ENCODE data around the gene ZNF525.
"Not testable (repeated sequence)": the region's sequence is repeated elsewhere in the genome, so short reads cannot be mapped to it uniquely, and the experiment has no call there.

The ZNF525 gene

GRCh38 chr19:53396525-53396868, 31.0 kb downstream of the ZNF525 start:
- peak; percentile 1 for DNase-seq (ENCODE audit: low read depth)

GRCh38 chr19:53397918-53398317, 32.4 kb downstream of the ZNF525 start:
- peaks cover 12% of the 10 kb centered on the region for H3K4me1 ChIP-seq (ENCODE audit: control insufficient read depth, insufficient read depth, low read length)
- peaks cover 36% of the 10 kb centered on the region for H3K36me3 ChIP-seq (ENCODE audit: control insufficient read depth, insufficient read depth, low read length, severe bottlenecking)
- H3K9ac ChIP-seq (ENCODE audit: low read length); DNase-seq (ENCODE audit: low read depth); H3K9me3 ChIP-seq (ENCODE audit: control insufficient read depth, low read length); H3K27me3 ChIP-seq (replicated peaks; ENCODE audit: control insufficient read depth, insufficient read depth, low read length); H3K4me3 ChIP-seq (ENCODE audit: low read length): not testable (repeated sequence)

More at GRCh38 chr19:53396525-53396868, 31.0 kb downstream of the ZNF525 start:
- Histone ChIP-seq H3K4me1 (ENCODE audit: control insufficient read depth, insufficient read depth, low read length) (peaks cover 12% of the 10 kb centered on the region), H3K9ac (ENCODE audit: low read length) (no peak overlapping the region), H3K27me3 (replicated peaks; ENCODE audit: control insufficient read depth, insufficient read depth, low read length) (no peaks in the 10 kb centered on the region), H3K4me3 (ENCODE audit: low read length) (peak overlapping the region; percentile 98), H3K9me3 (ENCODE audit: control insufficient read depth, low read length) (no peaks in the 10 kb centered on the region), H3K36me3 (ENCODE audit: control insufficient read depth, insufficient read depth, low read length, severe bottlenecking) (peaks cover 25% of the 10 kb centered on the region)

- Histone ChIP-seq H3K36me3 (ENCODE audit: control insufficient read depth, insufficient read depth, low read length, severe bottlenecking) (peaks cover 75% of the 10 kb centered on the region), H3K9ac (ENCODE audit: low read length) (no peak overlapping the region), H3K4me1 (ENCODE audit: control insufficient read depth, insufficient read depth, low read length) (no peaks in the 10 kb centered on the region), H3K27me3 (replicated peaks; ENCODE audit: control insufficient read depth, insufficient read depth, low read length) (no peaks in the 10 kb centered on the region), H3K9me3 (ENCODE audit: control insufficient read depth, low read length) (peaks cover 84% of the 10 kb centered on the region), H3K4me3 (ENCODE audit: low read length) (peak overlapping the region; percentile 58)
- DNase-seq (ENCODE audit: low read depth), result no peak
Observed at GRCh38 chr19:53409505-53410204, 44.1 kb downstream of the ZNF525 start.

- not testable (repeated sequence) for H3K9ac ChIP-seq (ENCODE audit: low read length); H3K9me3 ChIP-seq (ENCODE audit: control insufficient read depth, low read length); H3K36me3 ChIP-seq (ENCODE audit: control insufficient read depth, insufficient read depth, low read length, severe bottlenecking); H3K4me3 ChIP-seq (ENCODE audit: low read length); H3K4me1 ChIP-seq (ENCODE audit: control insufficient read depth, insufficient read depth, low read length); H3K27me3 ChIP-seq (replicated peaks; ENCODE audit: control insufficient read depth, insufficient read depth, low read length); DNase-seq (ENCODE audit: low read depth)
Observed at GRCh38 chr19:53420520-53421315, 55.2 kb downstream of the ZNF525 start.

GRCh38 chr19:53422551-53422950, 57.0 kb downstream of the ZNF525 start:
- Histone ChIP-seq H3K36me3 (ENCODE audit: control insufficient read depth, insufficient read depth, low read length, severe bottlenecking) (no peaks in the 10 kb centered on the region), H3K9me3 (ENCODE audit: control insufficient read depth, low read length) (no peaks in the 10 kb centered on the region), H3K4me1 (ENCODE audit: control insufficient read depth, insufficient read depth, low read length) (peaks cover 5% of the 10 kb centered on the region), H3K27me3 (replicated peaks; ENCODE audit: control insufficient read depth, insufficient read depth, low read length) (no peaks in the 10 kb centered on the region), H3K9ac (ENCODE audit: low read length) (no peak overlapping the region), H3K4me3 (ENCODE audit: low read length) (no peak overlapping the region)
- DNase-seq (ENCODE audit: low read depth), result no peak

GRCh38 chr19:53423074-53423473, 57.6 kb downstream of the ZNF525 start:
- H3K36me3 ChIP-seq (ENCODE audit: control insufficient read depth, insufficient read depth, low read length, severe bottlenecking); H3K27me3 ChIP-seq (replicated peaks; ENCODE audit: control insufficient read depth, insufficient read depth, low read length); H3K4me1 ChIP-seq (ENCODE audit: control insufficient read depth, insufficient read depth, low read length); H3K4me3 ChIP-seq (ENCODE audit: low read length); H3K9me3 ChIP-seq (ENCODE audit: control insufficient read depth, low read length); H3K9ac ChIP-seq (ENCODE audit: low read length): not testable (repeated sequence)
- peak; percentile 4 for DNase-seq (ENCODE audit: low read depth)

- not testable (repeated sequence) for H3K4me3 ChIP-seq (ENCODE audit: low read length); H3K9me3 ChIP-seq (ENCODE audit: control insufficient read depth, low read length); H3K27me3 ChIP-seq (replicated peaks; ENCODE audit: control insufficient read depth, insufficient read depth, low read length); H3K4me1 ChIP-seq (ENCODE audit: control insufficient read depth, insufficient read depth, low read length); H3K36me3 ChIP-seq (ENCODE audit: control insufficient read depth, insufficient read depth, low read length, severe bottlenecking)
- DNase-seq (ENCODE audit: low read depth), result peak; percentile 58
- H3K9ac ChIP-seq (ENCODE audit: low read length), result peak overlapping the region; percentile 34
Observed at GRCh38 chr19:53423680-53424079, 58.2 kb downstream of the ZNF525 start.

- DNase-seq (ENCODE audit: low read depth), result peak; percentile 75
- Histone ChIP-seq H3K9ac (ENCODE audit: low read length) (no peak overlapping the region), H3K4me3 (ENCODE audit: low read length) (no peak overlapping the region), H3K4me1 (ENCODE audit: control insufficient read depth, insufficient read depth, low read length) (peaks cover 5% of the 10 kb centered on the region), H3K36me3 (ENCODE audit: control insufficient read depth, insufficient read depth, low read length, severe bottlenecking) (no peaks in the 10 kb centered on the region), H3K9me3 (ENCODE audit: control insufficient read depth, low read length) (no peaks in the 10 kb centered on the region), H3K27me3 (replicated peaks; ENCODE audit: control insufficient read depth, insufficient read depth, low read length) (no peaks in the 10 kb centered on the region)
Observed at GRCh38 chr19:53424968-53425597, 59.6 kb downstream of the ZNF525 start.

- peak within 1 kb of the TSS; percentile 95 for H3K4me3 ChIP-seq (ENCODE audit: low read length)
- H3K9me3 ChIP-seq (ENCODE audit: control insufficient read depth, low read length), result no peaks in the 10 kb centered on the region
- H3K9ac ChIP-seq (ENCODE audit: low read length), result peak within 1 kb of the TSS; percentile 93
- H3K27me3 ChIP-seq (replicated peaks; ENCODE audit: control insufficient read depth, insufficient read depth, low read length), result no peaks in the 10 kb centered on the region
- peaks cover 8% of the 10 kb centered on the region for H3K4me1 ChIP-seq (ENCODE audit: control insufficient read depth, insufficient read depth, low read length)
- DNase-seq (ENCODE audit: low read depth), result peak; percentile 99
- H3K36me3 ChIP-seq (ENCODE audit: control insufficient read depth, insufficient read depth, low read length, severe bottlenecking), result peaks cover 25% of the 10 kb centered on the region
Observed at GRCh38 chr19:53431399-53432087, 66.0 kb downstream of the ZNF525 start, which contains the start of gene ZNF761. Gene ZNF761 (plus strand): TSS chr19:53431984. CDS start chr19:53447269, 15,285 bp downstream.

- Histone ChIP-seq H3K9ac (ENCODE audit: low read length) (peak overlapping the region; percentile 93), H3K27me3 (replicated peaks; ENCODE audit: control insufficient read depth, insufficient read depth, low read length) (no peaks in the 10 kb centered on the region), H3K4me1 (ENCODE audit: control insufficient read depth, insufficient read depth, low read length) (peaks cover 13% of the 10 kb centered on the region), H3K4me3 (ENCODE audit: low read length) (peak overlapping the region; percentile 95), H3K9me3 (ENCODE audit: control insufficient read depth, low read length) (no peaks in the 10 kb centered on the region), H3K36me3 (ENCODE audit: control insufficient read depth, insufficient read depth, low read length, severe bottlenecking) (peaks cover 25% of the 10 kb centered on the region)
- DNase-seq (ENCODE audit: low read depth), result peak; percentile 66
Observed at GRCh38 chr19:53432088-53432661, 66.7 kb downstream of the ZNF525 start.
